GM23338 (cell line): ENCODE data around the gene CBX6. TPM values are rescaled to one million over a fixed set of nuclear protein-coding genes. Genes with fewer than 3 reads are reported as not detected.

Experiments used
- ATAC-seq: fragments of 200-7000 bp; cut with Tn5 transposase; 3 replicates; pipeline ENCODE4 v1.9.1; 2020
- DNase-seq: peaks from one replicate; pipeline ENCODE4 v3.0.0-alpha.2; 2015; ENCODE audit warnings: low spot score
- H2AFZ ChIP-seq: fragments of 200-600 bp; sonication (generic); 2 replicates; pipeline ENCODE4 v1.8.0; 2016; ENCODE audit warnings: antibody characterized with exemption, mild to moderate bottlenecking, moderate library complexity
- H3F3A ChIP-seq: fragments of 200-600 bp; sonication (generic); replicated peaks from 2 replicates; pipeline ENCODE4 v1.8.0; 2017; ENCODE audit warnings: antibody characterized with exemption, mixed run types, low read depth
- H3K27ac ChIP-seq: fragments of 200-600 bp; sonication (generic); 2 replicates; pipeline ENCODE4 v1.6.1; 2016; ENCODE audit warnings: low read depth
- H3K27me3 ChIP-seq: fragments of 200-600 bp; sonication (generic); 2 replicates; pipeline ENCODE4 v1.8.0; 2016; ENCODE audit warnings: mild to moderate bottlenecking, mixed run types, moderate library complexity; ENCODE audit not compliant: insufficient read depth
- H3K36me3 ChIP-seq: fragments of 200-600 bp; sonication (generic); 2 replicates; pipeline ENCODE4 v1.8.0; 2016; ENCODE audit warnings: mild to moderate bottlenecking; ENCODE audit not compliant: insufficient read depth
- H3K4me1 ChIP-seq: fragments of 200-600 bp; sonication (generic); 2 replicates; pipeline ENCODE4 v1.8.0; 2016; ENCODE audit warnings: mild to moderate bottlenecking, moderate library complexity; ENCODE audit not compliant: insufficient read depth
- H3K4me2 ChIP-seq: fragments of 200-600 bp; sonication (generic); 2 replicates; pipeline ENCODE4 v1.7.1; 2017; ENCODE audit warnings: mixed run types
- H3K4me3 ChIP-seq: fragments of 200-600 bp; sonication (generic); 2 replicates; pipeline ENCODE4 v1.6.1; 2016; ENCODE audit warnings: mixed run types
- H3K79me2 ChIP-seq: fragments of 200-600 bp; sonication (generic); replicated peaks from 2 replicates; pipeline ENCODE4 v1.8.0; 2017; ENCODE audit warnings: mild to moderate bottlenecking; ENCODE audit not compliant: insufficient read depth
- H3K9me2 ChIP-seq: fragments of 200-600 bp; sonication (generic); 2 replicates; pipeline ENCODE4 v1.8.0; 2017; ENCODE audit not compliant: insufficient read depth
- H4K20me1 ChIP-seq: fragments of 200-600 bp; sonication (generic); replicated peaks from 2 replicates; pipeline ENCODE4 v1.8.0; 2017; ENCODE audit warnings: mild to moderate bottlenecking; ENCODE audit not compliant: insufficient read depth
- H3K27ac Mint-ChIP-seq: 2 replicates; pipeline ENCODE4 v1.8.0; 2020; ENCODE audit warnings: inconsistent platforms, mild to moderate bottlenecking, moderate library complexity, mixed read lengths
- H3K27me3 Mint-ChIP-seq: 3 replicates; pipeline ENCODE4 v1.8.0; 2022; ENCODE audit warnings: low read depth, mild to moderate bottlenecking, moderate library complexity, mixed read lengths, inconsistent platforms; ENCODE audit not compliant: insufficient read depth, poor library complexity
- H3K36me3 Mint-ChIP-seq: 3 replicates; pipeline ENCODE4 v1.8.0; 2021; ENCODE audit warnings: low read depth, mild to moderate bottlenecking, inconsistent platforms, moderate library complexity, mixed read lengths
- H3K4me1 Mint-ChIP-seq: 3 replicates; pipeline ENCODE4 v1.8.0; 2020; ENCODE audit warnings: mild to moderate bottlenecking, inconsistent platforms, mixed read lengths
- H3K4me3 Mint-ChIP-seq: 3 replicates; pipeline ENCODE4 v1.8.0; 2021; ENCODE audit warnings: moderate library complexity, mild to moderate bottlenecking, inconsistent platforms, mixed read lengths
- H3K9me3 Mint-ChIP-seq: 3 replicates; pipeline ENCODE4 v1.8.0; 2020; ENCODE audit warnings: moderate library complexity, mild to moderate bottlenecking, inconsistent platforms, mixed read lengths
- CREB1 ChIP-seq: fragments of 250-450 bp; sonication (Bioruptor Pico); IDR thresholded peaks from 2 replicates; pipeline ENCODE4 v1.5.0; 2020; ENCODE audit warnings: low read depth, mild to moderate bottlenecking, moderate library complexity
- EZH2phosphoT487 ChIP-seq: fragments of 200-600 bp; sonication (generic); IDR thresholded peaks from one replicate; pipeline ENCODE4 v1.8.1; 2018; ENCODE audit warnings: antibody characterized with exemption; ENCODE audit not compliant: unreplicated experiment
- POLR2AphosphoS5 ChIP-seq: IDR thresholded peaks from 2 replicates; pipeline ENCODE4 v1.6.1; 2016; ENCODE audit warnings: antibody characterized with exemption, low read depth
- polyA plus RNA-seq: library from polyadenylated mRNA; unstranded; fragments of >200 nt; fragmentation: Nextera tagmentation; extraction: Ambion mirVana; gene quantifications from 2 replicates; pipeline ENCODE4 v1.2.1, GENCODE V29; 2016
- total RNA-seq: library from RNA; depleted of rRNA; stranded (reverse); fragments of >200 nt; shearing (Covaris generic); gene quantifications from 2 replicates; pipeline ENCODE4 v1.2.3, GENCODE V29; 2014
- TF ChIP-seq, protein P1 (sequence below): IDR thresholded peaks from one replicate; pipeline ENCODE4 v1.6.1; 2018; ENCODE audit warnings: antibody characterized with exemption; ENCODE audit not compliant: unreplicated experiment
- TF ChIP-seq, protein P2 (sequence below): fragments of 250-450 bp; sonication (Bioruptor Pico); IDR thresholded peaks from 2 replicates; pipeline ENCODE4 v1.5.0; 2020; ENCODE audit warnings: mild to moderate bottlenecking, moderate library complexity
- TF ChIP-seq, protein P3 (sequence below): IDR thresholded peaks from 2 replicates; pipeline ENCODE4 v1.6.1; 2016; ENCODE audit warnings: antibody characterized with exemption
- TF ChIP-seq, protein P4 (sequence below), 2 experiments: fragments of 200-600 bp in 1 of 2; sonication (generic) in 1 of 2; conservative IDR thresholded peaks; 2 replicates each; pipeline versions ENCODE4 v1.5.1 to v1.6.1; 2016 to 2017; ENCODE audit warnings: antibody characterized with exemption in 2 of 2, low read depth in 2 of 2, mild to moderate bottlenecking in 2 of 2, moderate library complexity in 1 of 2

Gene CBX6
- total and polyA plus RNA-seq, 2 experiments from 2014 or later, result 18.5 to 23.0 TPM

DNA sequence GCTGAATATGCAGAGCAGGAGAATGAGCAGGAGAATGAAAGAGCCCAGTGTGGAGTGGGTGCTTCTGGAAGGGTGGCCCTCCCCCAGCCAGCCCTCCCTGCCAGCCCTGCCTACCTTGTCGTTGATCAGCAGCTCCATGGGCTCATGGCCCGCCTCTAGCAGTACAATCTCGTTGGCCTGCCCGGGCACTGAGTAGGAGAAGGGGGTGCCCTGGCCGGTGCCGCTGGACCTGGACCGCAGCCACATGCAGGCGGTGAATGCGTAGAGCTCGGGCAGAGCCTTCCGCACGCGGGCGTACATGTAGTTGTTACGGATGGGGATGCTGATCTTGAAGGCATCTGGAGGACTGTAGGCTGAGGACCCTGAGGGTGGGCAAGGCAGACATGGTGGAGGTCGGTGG lies 45.6 kb downstream of the CBX6 start (continued):
- TF ChIP-seq, protein P1, sequence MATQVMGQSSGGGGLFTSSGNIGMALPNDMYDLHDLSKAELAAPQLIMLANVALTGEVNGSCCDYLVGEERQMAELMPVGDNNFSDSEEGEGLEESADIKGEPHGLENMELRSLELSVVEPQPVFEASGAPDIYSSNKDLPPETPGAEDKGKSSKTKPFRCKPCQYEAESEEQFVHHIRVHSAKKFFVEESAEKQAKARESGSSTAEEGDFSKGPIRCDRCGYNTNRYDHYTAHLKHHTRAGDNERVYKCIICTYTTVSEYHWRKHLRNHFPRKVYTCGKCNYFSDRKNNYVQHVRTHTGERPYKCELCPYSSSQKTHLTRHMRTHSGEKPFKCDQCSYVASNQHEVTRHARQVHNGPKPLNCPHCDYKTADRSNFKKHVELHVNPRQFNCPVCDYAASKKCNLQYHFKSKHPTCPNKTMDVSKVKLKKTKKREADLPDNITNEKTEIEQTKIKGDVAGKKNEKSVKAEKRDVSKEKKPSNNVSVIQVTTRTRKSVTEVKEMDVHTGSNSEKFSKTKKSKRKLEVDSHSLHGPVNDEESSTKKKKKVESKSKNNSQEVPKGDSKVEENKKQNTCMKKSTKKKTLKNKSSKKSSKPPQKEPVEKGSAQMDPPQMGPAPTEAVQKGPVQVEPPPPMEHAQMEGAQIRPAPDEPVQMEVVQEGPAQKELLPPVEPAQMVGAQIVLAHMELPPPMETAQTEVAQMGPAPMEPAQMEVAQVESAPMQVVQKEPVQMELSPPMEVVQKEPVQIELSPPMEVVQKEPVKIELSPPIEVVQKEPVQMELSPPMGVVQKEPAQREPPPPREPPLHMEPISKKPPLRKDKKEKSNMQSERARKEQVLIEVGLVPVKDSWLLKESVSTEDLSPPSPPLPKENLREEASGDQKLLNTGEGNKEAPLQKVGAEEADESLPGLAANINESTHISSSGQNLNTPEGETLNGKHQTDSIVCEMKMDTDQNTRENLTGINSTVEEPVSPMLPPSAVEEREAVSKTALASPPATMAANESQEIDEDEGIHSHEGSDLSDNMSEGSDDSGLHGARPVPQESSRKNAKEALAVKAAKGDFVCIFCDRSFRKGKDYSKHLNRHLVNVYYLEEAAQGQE, result no peak

DNA sequence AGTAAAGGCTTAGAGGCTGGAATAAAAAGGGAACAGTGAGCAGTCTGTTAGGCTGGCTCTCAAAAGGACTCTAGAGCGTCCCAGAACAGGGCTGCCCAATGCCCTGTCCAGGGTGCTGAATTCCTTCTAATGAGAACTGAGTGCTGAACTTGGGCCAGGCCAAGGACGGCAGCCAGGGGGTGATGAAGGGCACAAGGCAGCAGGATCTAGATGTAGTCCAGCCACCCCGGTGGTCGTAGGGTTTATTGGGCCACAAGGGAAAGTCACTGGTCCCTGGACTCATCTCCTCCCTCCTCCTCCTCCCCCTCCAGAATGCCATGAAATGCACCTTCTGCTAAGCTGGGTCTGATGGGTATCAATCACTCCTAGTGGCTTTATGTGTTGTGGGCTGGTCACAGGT lies 47.4 kb downstream of the CBX6 start:
- Histone ChIP-seq H3K4me3 (no peak overlapping the region), H3K4me2 (no peak overlapping the region), H2AFZ (no peak overlapping the region), H3F3A (no peaks in the 10 kb centered on the region), H3K4me1 (no peaks in the 10 kb centered on the region), H4K20me1 (no peaks in the 10 kb centered on the region; the same call in 1 of the 2 replicates), H3K27ac (no peak overlapping the region), H3K79me2 (no peaks in the 10 kb centered on the region), H3K36me3 (no peaks in the 10 kb centered on the region), H3K9me2 (no peaks in the 10 kb centered on the region), H3K27me3 (no peaks in the 10 kb centered on the region)
- Mint-ChIP-seq H3K27me3 (peaks cover 14% of the 10 kb centered on the region), H3K4me1 (no peaks in the 10 kb centered on the region; the same call in 1 of the 3 replicates), H3K36me3 (no peaks in the 10 kb centered on the region), H3K9me3 (no peaks in the 10 kb centered on the region), H3K4me3 (no peak overlapping the region), H3K27ac (no peak overlapping the region)
- TF ChIP-seq, protein P1, result peak; percentile 95
- TF ChIP-seq, protein P2, sequence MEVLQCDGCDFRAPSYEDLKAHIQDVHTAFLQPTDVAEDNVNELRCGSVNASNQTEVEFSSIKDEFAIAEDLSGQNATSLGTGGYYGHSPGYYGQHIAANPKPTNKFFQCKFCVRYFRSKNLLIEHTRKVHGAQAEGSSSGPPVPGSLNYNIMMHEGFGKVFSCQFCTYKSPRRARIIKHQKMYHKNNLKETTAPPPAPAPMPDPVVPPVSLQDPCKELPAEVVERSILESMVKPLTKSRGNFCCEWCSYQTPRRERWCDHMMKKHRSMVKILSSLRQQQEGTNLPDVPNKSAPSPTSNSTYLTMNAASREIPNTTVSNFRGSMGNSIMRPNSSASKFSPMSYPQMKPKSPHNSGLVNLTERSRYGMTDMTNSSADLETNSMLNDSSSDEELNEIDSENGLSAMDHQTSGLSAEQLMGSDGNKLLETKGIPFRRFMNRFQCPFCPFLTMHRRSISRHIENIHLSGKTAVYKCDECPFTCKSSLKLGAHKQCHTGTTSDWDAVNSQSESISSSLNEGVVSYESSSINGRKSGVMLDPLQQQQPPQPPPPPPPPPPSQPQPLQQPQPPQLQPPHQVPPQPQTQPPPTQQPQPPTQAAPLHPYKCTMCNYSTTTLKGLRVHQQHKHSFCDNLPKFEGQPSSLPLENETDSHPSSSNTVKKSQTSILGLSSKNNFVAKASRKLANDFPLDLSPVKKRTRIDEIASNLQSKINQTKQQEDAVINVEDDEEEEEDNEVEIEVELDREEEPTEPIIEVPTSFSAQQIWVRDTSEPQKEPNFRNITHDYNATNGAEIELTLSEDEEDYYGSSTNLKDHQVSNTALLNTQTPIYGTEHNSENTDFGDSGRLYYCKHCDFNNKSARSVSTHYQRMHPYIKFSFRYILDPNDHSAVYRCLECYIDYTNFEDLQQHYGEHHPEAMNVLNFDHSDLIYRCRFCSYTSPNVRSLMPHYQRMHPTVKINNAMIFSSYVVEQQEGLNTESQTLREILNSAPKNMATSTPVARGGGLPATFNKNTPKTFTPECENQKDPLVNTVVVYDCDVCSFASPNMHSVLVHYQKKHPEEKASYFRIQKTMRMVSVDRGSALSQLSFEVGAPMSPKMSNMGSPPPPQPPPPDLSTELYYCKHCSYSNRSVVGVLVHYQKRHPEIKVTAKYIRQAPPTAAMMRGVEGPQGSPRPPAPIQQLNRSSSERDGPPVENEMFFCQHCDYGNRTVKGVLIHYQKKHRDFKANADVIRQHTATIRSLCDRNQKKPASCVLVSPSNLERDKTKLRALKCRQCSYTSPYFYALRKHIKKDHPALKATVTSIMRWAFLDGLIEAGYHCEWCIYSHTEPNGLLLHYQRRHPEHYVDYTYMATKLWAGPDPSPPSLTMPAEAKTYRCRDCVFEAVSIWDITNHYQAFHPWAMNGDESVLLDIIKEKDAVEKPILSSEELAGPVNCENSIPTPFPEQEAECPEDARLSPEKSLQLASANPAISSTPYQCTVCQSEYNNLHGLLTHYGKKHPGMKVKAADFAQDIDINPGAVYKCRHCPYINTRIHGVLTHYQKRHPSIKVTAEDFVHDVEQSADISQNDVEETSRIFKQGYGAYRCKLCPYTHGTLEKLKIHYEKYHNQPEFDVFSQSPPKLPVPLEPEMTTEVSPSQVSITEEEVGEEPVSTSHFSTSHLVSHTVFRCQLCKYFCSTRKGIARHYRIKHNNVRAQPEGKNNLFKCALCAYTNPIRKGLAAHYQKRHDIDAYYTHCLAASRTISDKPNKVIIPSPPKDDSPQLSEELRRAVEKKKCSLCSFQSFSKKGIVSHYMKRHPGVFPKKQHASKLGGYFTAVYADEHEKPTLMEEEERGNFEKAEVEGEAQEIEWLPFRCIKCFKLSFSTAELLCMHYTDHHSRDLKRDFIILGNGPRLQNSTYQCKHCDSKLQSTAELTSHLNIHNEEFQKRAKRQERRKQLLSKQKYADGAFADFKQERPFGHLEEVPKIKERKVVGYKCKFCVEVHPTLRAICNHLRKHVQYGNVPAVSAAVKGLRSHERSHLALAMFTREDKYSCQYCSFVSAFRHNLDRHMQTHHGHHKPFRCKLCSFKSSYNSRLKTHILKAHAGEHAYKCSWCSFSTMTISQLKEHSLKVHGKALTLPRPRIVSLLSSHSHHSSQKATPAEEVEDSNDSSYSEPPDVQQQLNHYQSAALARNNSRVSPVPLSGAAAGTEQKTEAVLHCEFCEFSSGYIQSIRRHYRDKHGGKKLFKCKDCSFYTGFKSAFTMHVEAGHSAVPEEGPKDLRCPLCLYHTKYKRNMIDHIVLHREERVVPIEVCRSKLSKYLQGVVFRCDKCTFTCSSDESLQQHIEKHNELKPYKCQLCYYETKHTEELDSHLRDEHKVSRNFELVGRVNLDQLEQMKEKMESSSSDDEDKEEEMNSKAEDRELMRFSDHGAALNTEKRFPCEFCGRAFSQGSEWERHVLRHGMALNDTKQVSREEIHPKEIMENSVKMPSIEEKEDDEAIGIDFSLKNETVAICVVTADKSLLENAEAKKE (CRISPR knock-in tag), result peak; percentile 50; the same call in 1 of the 2 replicates
- TF ChIP-seq, protein P3, sequence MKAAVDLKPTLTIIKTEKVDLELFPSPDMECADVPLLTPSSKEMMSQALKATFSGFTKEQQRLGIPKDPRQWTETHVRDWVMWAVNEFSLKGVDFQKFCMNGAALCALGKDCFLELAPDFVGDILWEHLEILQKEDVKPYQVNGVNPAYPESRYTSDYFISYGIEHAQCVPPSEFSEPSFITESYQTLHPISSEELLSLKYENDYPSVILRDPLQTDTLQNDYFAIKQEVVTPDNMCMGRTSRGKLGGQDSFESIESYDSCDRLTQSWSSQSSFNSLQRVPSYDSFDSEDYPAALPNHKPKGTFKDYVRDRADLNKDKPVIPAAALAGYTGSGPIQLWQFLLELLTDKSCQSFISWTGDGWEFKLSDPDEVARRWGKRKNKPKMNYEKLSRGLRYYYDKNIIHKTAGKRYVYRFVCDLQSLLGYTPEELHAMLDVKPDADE, result no peak
- TF ChIP-seq EZH2phosphoT487 (no peak), POLR2AphosphoS5 (no peak), CREB1 (peak; percentile 48; the same call in 1 of the 2 replicates)
- TF ChIP-seq, protein P4, sequence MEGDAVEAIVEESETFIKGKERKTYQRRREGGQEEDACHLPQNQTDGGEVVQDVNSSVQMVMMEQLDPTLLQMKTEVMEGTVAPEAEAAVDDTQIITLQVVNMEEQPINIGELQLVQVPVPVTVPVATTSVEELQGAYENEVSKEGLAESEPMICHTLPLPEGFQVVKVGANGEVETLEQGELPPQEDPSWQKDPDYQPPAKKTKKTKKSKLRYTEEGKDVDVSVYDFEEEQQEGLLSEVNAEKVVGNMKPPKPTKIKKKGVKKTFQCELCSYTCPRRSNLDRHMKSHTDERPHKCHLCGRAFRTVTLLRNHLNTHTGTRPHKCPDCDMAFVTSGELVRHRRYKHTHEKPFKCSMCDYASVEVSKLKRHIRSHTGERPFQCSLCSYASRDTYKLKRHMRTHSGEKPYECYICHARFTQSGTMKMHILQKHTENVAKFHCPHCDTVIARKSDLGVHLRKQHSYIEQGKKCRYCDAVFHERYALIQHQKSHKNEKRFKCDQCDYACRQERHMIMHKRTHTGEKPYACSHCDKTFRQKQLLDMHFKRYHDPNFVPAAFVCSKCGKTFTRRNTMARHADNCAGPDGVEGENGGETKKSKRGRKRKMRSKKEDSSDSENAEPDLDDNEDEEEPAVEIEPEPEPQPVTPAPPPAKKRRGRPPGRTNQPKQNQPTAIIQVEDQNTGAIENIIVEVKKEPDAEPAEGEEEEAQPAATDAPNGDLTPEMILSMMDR (conservative IDR thresholded peaks at IDR 0.05; ENCODE audit: low read depth in 2 of 2), result peak; percentile 73 to 77
- DNase-seq (peak; percentile 98), ATAC-seq (peak; percentile 99)
